K562 (cell line): ENCODE measurements around the gene LCLAT1.

Experiments
- CREB1 ChIP-seq, 2 experiments: sonication (generic) in 1 of 2; formaldehyde crosslinking in 1 of 2; IDR thresholded peaks; 2 replicates each; pipeline versions ENCODE4 v1.6.1 to v1.8.0; 2012 to 2022; ENCODE audit warnings: inconsistent platforms in 1 of 2, mild to moderate bottlenecking in 1 of 2, missing genetic modification reagents in 1 of 2, moderate library complexity in 1 of 2
- EZH2 ChIP-seq: IDR thresholded peaks from 2 replicates; pipeline ENCODE4 v1.6.1; 2012; ENCODE audit warnings: low read depth, mild to moderate bottlenecking, inconsistent platforms, low read length, borderline replicate concordance
- HBP1 ChIP-seq: fragments of 450-650 bp; formaldehyde crosslinking; IDR thresholded peaks from 2 replicates; pipeline ENCODE4 v1.4.0; 2022; ENCODE audit warnings: missing genetic modification characterization
- MAZ ChIP-seq, 2 experiments: fragments of 450-650 bp in 1 of 2; sonication (generic) in 1 of 2; formaldehyde crosslinking; IDR thresholded peaks in 1 of 2; conservative IDR thresholded peaks in 1 of 2; 2 replicates each; pipeline versions ENCODE4 v1.4.0 to v1.5.0; 2020; ENCODE audit warnings: mild to moderate bottlenecking in 1 of 2, missing genetic modification reagents in 1 of 2
- POLR2AphosphoS5 ChIP-seq: IDR thresholded peaks from 2 replicates; pipeline ENCODE4 v1.6.1; 2011; ENCODE audit warnings: mild to moderate bottlenecking, low read depth, low read length, moderate library complexity; ENCODE audit not compliant: control insufficient read depth, insufficient read depth
- RFX5 ChIP-seq: IDR thresholded peaks from 2 replicates; pipeline ENCODE4 v1.6.1; 2011; ENCODE audit warnings: low read depth, mild to moderate bottlenecking, improper control_type of control experiment, low read length
- TAF1 ChIP-seq: IDR thresholded peaks from 2 replicates; pipeline ENCODE4 v1.6.1; 2011; ENCODE audit warnings: mild to moderate bottlenecking, low read length, moderate library complexity; ENCODE audit not compliant: insufficient read depth, control insufficient read depth, severe bottlenecking; ENCODE audit errors: extremely low read depth
- ZNF146 ChIP-seq: IDR thresholded peaks from one replicate; pipeline ENCODE4 v1.6.1; 2018; ENCODE audit warnings: missing compliant biosample characterization; ENCODE audit not compliant: unreplicated experiment
- ZNF217 ChIP-seq: sonication (generic); formaldehyde crosslinking; IDR thresholded peaks from 2 replicates; pipeline ENCODE4 v1.8.0; 2022; ENCODE audit warnings: mild to moderate bottlenecking, missing genetic modification reagents
- ZNF347 ChIP-seq: fragments of 450-650 bp; formaldehyde crosslinking; IDR thresholded peaks from 2 replicates; pipeline ENCODE4 v1.4.0; 2020; ENCODE audit warnings: low read depth, mild to moderate bottlenecking, moderate library complexity
- ZNF707 ChIP-seq: fragments of 250-450 bp; sonication (Bioruptor Pico); conservative IDR thresholded peaks from 2 replicates; pipeline ENCODE4 v1.8.0; 2022; ENCODE audit warnings: inconsistent platforms, mild to moderate bottlenecking, moderate library complexity
- ZNF830 ChIP-seq: fragments of 250-450 bp; sonication (Bioruptor Pico); IDR thresholded peaks from 2 replicates; pipeline ENCODE4 v1.5.0; 2021; ENCODE audit warnings: mild to moderate bottlenecking
- TF ChIP-seq, protein P1 (sequence below), 3 experiments: IDR thresholded peaks in 2 of 3; conservative IDR thresholded peaks in 1 of 3; 2 replicates each; pipeline ENCODE4 v1.5.1; 2011 to 2012; ENCODE audit warnings: low read length in 3 of 3, mild to moderate bottlenecking in 3 of 3, control low read depth in 2 of 3, improper control_type of control experiment in 1 of 3, inconsistent platforms in 1 of 3, low read depth in 1 of 3, mixed read lengths in 1 of 3, moderate library complexity in 1 of 3; ENCODE audit not compliant: insufficient read depth in 2 of 3

GRCh38 chr2:30684996-30685395 is 237.9 kb downstream of the LCLAT1 start:
- TF ChIP-seq ZNF217 (no peak), ZNF347 (CRISPR knock-in tag) (no peak), MAZ (CRISPR knock-in tag; conservative IDR thresholded peaks at IDR 0.05 in 1 of 2, IDR thresholded peaks at IDR 0.05 in 1 of 2) (no peak), HBP1 (CRISPR knock-in tag) (no peak), ZNF830 (CRISPR knock-in tag) (no peak), EZH2 (no peak), TAF1 (no peak), RFX5 (no peak), ZNF707 (CRISPR knock-in tag) (no peak), ZNF146 (CRISPR knock-in tag) (no peak), POLR2AphosphoS5 (no peak), CREB1 (IDR thresholded peaks at IDR 0.05) (no peak), CREB1 (CRISPR knock-in tag; IDR thresholded peaks at IDR 0.05) (no peak)
- TF ChIP-seq, protein P1, sequence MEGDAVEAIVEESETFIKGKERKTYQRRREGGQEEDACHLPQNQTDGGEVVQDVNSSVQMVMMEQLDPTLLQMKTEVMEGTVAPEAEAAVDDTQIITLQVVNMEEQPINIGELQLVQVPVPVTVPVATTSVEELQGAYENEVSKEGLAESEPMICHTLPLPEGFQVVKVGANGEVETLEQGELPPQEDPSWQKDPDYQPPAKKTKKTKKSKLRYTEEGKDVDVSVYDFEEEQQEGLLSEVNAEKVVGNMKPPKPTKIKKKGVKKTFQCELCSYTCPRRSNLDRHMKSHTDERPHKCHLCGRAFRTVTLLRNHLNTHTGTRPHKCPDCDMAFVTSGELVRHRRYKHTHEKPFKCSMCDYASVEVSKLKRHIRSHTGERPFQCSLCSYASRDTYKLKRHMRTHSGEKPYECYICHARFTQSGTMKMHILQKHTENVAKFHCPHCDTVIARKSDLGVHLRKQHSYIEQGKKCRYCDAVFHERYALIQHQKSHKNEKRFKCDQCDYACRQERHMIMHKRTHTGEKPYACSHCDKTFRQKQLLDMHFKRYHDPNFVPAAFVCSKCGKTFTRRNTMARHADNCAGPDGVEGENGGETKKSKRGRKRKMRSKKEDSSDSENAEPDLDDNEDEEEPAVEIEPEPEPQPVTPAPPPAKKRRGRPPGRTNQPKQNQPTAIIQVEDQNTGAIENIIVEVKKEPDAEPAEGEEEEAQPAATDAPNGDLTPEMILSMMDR (IDR thresholded peaks at IDR 0.05 in 2 of 3, conservative IDR thresholded peaks at IDR 0.05 in 1 of 3; ENCODE audit: insufficient read depth in 2 of 3, low read depth in 1 of 3, low read length in 3 of 3) = no peak
